ENCODE measurements around the gene RGS9BP.
A peak's percentile ranks its signal among the peaks of the same experiment; 100 is the strongest.

The RGS9BP gene

GRCh38 chr19:32669310-32669709, 6.3 kb upstream of the RGS9BP start:
- TF ChIP-seq, protein P1, sequence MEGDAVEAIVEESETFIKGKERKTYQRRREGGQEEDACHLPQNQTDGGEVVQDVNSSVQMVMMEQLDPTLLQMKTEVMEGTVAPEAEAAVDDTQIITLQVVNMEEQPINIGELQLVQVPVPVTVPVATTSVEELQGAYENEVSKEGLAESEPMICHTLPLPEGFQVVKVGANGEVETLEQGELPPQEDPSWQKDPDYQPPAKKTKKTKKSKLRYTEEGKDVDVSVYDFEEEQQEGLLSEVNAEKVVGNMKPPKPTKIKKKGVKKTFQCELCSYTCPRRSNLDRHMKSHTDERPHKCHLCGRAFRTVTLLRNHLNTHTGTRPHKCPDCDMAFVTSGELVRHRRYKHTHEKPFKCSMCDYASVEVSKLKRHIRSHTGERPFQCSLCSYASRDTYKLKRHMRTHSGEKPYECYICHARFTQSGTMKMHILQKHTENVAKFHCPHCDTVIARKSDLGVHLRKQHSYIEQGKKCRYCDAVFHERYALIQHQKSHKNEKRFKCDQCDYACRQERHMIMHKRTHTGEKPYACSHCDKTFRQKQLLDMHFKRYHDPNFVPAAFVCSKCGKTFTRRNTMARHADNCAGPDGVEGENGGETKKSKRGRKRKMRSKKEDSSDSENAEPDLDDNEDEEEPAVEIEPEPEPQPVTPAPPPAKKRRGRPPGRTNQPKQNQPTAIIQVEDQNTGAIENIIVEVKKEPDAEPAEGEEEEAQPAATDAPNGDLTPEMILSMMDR (IDR thresholded peaks at IDR 0.05; ENCODE audit: borderline replicate concordance, insufficient read depth, low read depth, low read length), result no peak
- no peak overlapping the region for H3K4me3 ChIP-seq (ENCODE audit: low read depth, low read length)

DNA sequence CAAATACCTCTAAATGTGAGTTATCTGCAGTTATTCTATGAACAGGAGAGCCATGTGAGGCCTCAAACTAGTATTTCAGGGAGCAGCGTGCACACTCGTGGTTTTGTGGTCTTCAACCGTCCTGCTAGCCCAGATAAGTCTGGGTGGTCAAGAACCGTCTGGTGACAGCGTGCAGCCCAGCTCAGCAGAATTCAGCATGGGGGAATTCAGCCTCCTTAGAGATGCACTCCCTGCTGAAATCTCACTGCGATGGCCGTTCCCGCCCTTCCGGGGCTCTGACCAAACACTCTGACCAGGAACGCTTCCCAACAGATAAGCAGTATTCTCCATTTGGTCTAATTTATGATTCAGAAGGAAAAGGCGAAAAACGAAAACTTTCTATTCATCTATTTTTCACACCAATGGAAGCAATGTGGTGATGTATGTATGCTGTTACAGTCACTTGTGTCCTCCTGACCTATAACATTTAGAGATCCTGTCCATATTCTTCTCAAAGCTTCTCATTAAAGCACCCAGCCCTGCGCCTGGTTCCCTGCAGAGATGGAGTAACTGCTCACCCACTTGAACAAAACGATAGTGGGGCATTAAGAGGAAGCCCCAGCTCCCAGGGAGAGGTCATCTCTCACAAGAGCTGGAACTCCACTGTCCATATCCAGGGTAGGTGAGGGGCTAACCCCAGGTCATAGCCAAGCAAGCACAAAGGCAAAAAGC, 3.6 kb upstream of the RGS9BP start:
- TF ChIP-seq, protein P1 (IDR thresholded peaks at IDR 0.05; ENCODE audit: borderline replicate concordance, insufficient read depth, low read depth, low read length), result no peak
- H3K4me3 ChIP-seq (ENCODE audit: low read depth, low read length), result no peak overlapping the region

DNA sequence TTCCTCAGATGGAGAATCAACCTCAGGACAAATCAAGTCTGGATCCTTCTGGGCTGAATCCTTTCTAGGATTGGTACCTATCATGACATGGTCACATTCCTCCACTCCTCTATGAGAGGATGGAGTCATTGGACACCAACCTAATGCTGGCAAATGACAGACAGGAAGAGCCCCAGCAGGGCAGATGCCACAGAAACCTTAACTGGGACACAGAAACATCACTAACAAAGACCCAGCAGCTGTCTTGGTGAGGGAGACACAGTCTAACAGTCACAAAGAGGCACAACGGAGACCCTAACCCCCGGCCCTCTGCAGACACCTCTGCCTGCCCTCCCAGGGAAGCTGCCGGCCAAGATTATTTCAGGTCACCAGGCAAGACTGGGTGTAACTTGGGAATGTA, 2.8 kb upstream of the RGS9BP start:
- TF ChIP-seq, protein P1 (IDR thresholded peaks at IDR 0.05; ENCODE audit: borderline replicate concordance, insufficient read depth, low read depth, low read length), result no peak
- H3K4me3 ChIP-seq (ENCODE audit: low read depth, low read length), result no peak overlapping the region

DNA sequence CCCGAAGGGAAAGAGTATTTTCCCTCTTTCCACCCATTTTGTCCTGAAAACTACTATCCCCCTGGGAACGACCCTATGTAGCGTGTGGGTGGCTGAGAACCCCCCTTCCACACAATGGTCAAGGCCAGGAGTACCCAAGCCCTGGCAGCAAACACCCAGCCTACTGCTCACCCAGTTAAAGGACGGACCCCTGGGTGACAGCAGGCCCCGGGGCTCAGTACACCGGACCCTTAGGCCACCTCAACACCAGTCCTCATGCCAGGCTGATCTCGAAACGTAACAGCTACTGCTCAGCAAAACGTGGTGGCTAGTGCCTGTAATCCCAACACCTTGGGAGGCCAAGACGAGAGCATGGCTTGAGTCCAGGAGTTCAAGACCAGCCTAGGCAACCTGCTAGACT, 2.1 kb upstream of the RGS9BP start:
- no peak overlapping the region for H3K4me3 ChIP-seq (ENCODE audit: low read depth, low read length)
- TF ChIP-seq, protein P1 (IDR thresholded peaks at IDR 0.05; ENCODE audit: borderline replicate concordance, insufficient read depth, low read depth, low read length), result no peak

DNA sequence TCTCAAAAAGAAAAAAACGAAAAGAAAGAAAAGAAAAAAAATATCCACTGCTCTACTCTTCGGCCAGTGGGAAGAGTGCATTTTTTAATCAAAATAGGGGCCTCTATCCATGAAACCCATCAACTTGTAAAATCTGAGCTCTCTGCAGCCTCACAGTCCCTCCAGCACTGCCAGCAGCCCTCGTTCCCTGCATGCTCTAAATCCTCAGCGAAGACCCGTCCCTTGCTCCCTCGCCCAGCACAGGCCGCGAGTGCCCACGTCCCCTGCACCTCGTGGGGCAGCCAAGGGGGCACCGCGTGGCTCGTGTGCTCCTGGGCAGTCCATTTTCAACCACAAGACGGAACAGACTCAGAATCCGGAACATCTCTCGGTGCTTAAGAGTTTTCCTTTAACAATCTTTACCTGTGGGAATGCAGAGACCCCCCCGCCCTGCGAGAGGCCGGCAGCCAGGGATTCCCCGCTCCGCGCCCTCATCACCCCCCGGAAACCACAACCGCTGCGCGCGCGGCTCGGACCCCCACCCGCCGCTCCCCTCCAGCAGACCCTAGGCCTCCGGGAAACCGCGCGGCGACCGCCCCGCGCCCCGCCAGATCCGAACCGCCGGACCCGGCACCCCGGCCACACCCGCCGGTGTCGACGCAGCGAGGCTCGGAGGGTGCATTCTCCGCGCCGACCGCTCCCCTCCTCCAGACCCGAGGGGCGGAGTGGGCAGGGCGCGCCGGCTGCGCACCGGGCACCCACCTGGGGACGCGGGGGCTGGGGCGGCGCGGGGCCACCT, 1.3 kb upstream of the RGS9BP start:
- H3K4me3 ChIP-seq (ENCODE audit: low read depth, low read length), result peak overlapping the region; percentile 83

GRCh38 chr19:32674931-32675719, 523 bp upstream of the RGS9BP start, which contains the start of gene ANKRD27:
ANKRD27 (minus strand) TSS chr19:32675180; CDS start chr19:32659015, 16,165 bp downstream.
- TF ChIP-seq, protein P1 (IDR thresholded peaks at IDR 0.05; ENCODE audit: borderline replicate concordance, insufficient read depth, low read depth, low read length), result no peak
- peak within 1 kb of the TSS; percentile 83 for H3K4me3 ChIP-seq (ENCODE audit: low read depth, low read length)

More for the DNA sequence above, 1.3 kb upstream of the RGS9BP start:
- TF ChIP-seq, protein P1 (IDR thresholded peaks at IDR 0.05; ENCODE audit: borderline replicate concordance, insufficient read depth, low read depth, low read length), result no peak
